Left ventricle myocardium superior (tissue), 1 donor: ENCODE results near the gene SLC5A5. TPM values are rescaled to one million over a fixed set of nuclear protein-coding genes. Genes with fewer than 3 reads are reported as not detected.
A peak's percentile ranks its signal among the peaks of the same experiment; 100 is the strongest.
"Not testable (repeated sequence)": the region's sequence is repeated elsewhere in the genome, so short reads cannot be mapped to it uniquely, and the experiment has no call there.

Experiments
- ATAC-seq: fragments of 200-7000 bp; cut with Tn5 transposase; one replicate; pipeline ENCODE4 v1.9.1; 2020; ENCODE audit warnings: mild to moderate bottlenecking, moderate library complexity
- DNase-seq: peaks from one replicate; pipeline ENCODE4 v3.0.0-alpha.2; 2020
- intact Hi-C: fragments of 100-400 bp; cut with micrococcal nuclease; formaldehyde crosslinking; loops from one replicate; pipeline ENCODE4 v1.11.0; 2022
- total RNA-seq: library from RNA; stranded (reverse); fragmentation: NEBNext Ultra II Directional; extraction: Animal tissue kit (Norgen Biotek cat#: 25700); gene quantifications from one replicate; pipeline ENCODE4 v1.2.1, GENCODE V29; 2021
- donor health status: DM: no; HTN: yes; CAD: no; lungs with severe emphysema.

The SLC5A5 gene
- total RNA-seq, 1 donor from 2014 or later = not detected

GRCh38 chr19:17909003-17909732, 37.4 kb downstream of the SLC5A5 start:
- ATAC-seq = no peak
- no peak for DNase-seq
- intact Hi-C loops = no loop called here

- DNase-seq = no peak
- intact Hi-C loops = no loop called here
- no peak for ATAC-seq
Observed at GRCh38 chr19:17910791-17911360, 39.1 kb downstream of the SLC5A5 start.

GRCh38 chr19:17915940-17916593, 44.3 kb downstream of the SLC5A5 start:
- no peak for ATAC-seq
- DNase-seq = no peak
- intact Hi-C loops = no loop called here

- ATAC-seq, intact Hi-C loops, DNase-seq: not testable (repeated sequence)
Observed at GRCh38 chr19:17918151-17918550, 46.4 kb downstream of the SLC5A5 start.

- intact Hi-C loops, ATAC-seq, DNase-seq: not testable (repeated sequence)
Observed at GRCh38 chr19:17919122-17919521, 47.4 kb downstream of the SLC5A5 start.

- DNase-seq (no peak), ATAC-seq (no peak)
- intact Hi-C loops = no loop called here
Observed at GRCh38 chr19:17920527-17920926, 48.8 kb downstream of the SLC5A5 start.

GRCh38 chr19:17922138-17922537, 50.4 kb downstream of the SLC5A5 start:
- DNase-seq (no peak), ATAC-seq (no peak)
- intact Hi-C loops = no loop called here

GRCh38 chr19:17926044-17926443, 54.3 kb downstream of the SLC5A5 start:
- intact Hi-C loops = no loop called here
- DNase-seq (no peak), ATAC-seq (no peak)

GRCh38 chr19:17929056-17929455, 57.3 kb downstream of the SLC5A5 start:
- intact Hi-C loops = no loop called here
- ATAC-seq (no peak), DNase-seq (no peak)

GRCh38 chr19:17931532-17932191, 59.9 kb downstream of the SLC5A5 start:
- peak; percentile 5 for ATAC-seq
- intact Hi-C loops = no loop called here
- DNase-seq = no peak

- DNase-seq = peak; percentile 94
- intact Hi-C loops = no loop called here
- peak; percentile 98 for ATAC-seq
Observed at GRCh38 chr19:17932485-17933338, 61.0 kb downstream of the SLC5A5 start, which contains the start of gene CCDC124. TSS of gene CCDC124 (plus strand) at chr19:17933015. CDS start at chr19:17936421, 3,406 bp downstream.

- ATAC-seq (no peak), DNase-seq (no peak)
- intact Hi-C loops = no loop called here
Observed at GRCh38 chr19:17933414-17934129, 61.8 kb downstream of the SLC5A5 start.

GRCh38 chr19:17936379-17936778, 64.6 kb downstream of the SLC5A5 start:
- no peak for ATAC-seq
- no peak for DNase-seq
- intact Hi-C loops = loop anchor here (5.0 kb wide), 1 partner anchor 61 kb away; no protein-coding TSS in a partner anchor

- DNase-seq (no peak), ATAC-seq (no peak)
- intact Hi-C loops = loop anchor here (5.0 kb wide), 1 partner anchor 60 kb away; no protein-coding TSS in a partner anchor
Observed at GRCh38 chr19:17937371-17937900, 65.7 kb downstream of the SLC5A5 start.

GRCh38 chr19:17938092-17938845, 66.5 kb downstream of the SLC5A5 start:
- intact Hi-C loops = loop anchor here (5.0 kb wide), 1 partner anchor 59 kb away; no protein-coding TSS in a partner anchor
- DNase-seq (peak; percentile 87), ATAC-seq (peak; percentile 86)

GRCh38 chr19:17942181-17942580, 70.4 kb downstream of the SLC5A5 start:
- no peak for ATAC-seq
- no peak for DNase-seq
- intact Hi-C loops = no loop called here

GRCh38 chr19:17942582-17943273, 71.0 kb downstream of the SLC5A5 start:
- intact Hi-C loops = no loop called here
- DNase-seq = no peak
- no peak for ATAC-seq
